HepG2 (cell line): Measurements from ENCODE around the gene HDAC10. TPM values are rescaled to one million over a fixed set of nuclear protein-coding genes. Genes with fewer than 3 reads are reported as not detected.

Experiments used
- ATAC-seq: fragments of 200-7000 bp; cut with Tn5 transposase; 3 replicates; pipeline ENCODE4 v1.9.1; 2020; ENCODE audit warnings: mild to moderate bottlenecking, moderate library complexity
- BruUV-seq: library from RNA; stranded (reverse); fragments of 400-500 nt; replicated peaks from 2 replicates; lab custom pipeline; 2021; lab: Mats Ljungman, UMichigan
- CTCF ChIA-PET: fragments of 300-600 bp; formaldehyde crosslinking; extraction: SDS; loops from one replicate; lab custom pipeline; 2021; ENCODE audit warnings: low total read pairs, inconsistent platforms, low intra/inter-chr PET ratio; lab: Yijun Ruan, JAX
- POLR2A ChIA-PET: fragments of 350-600 bp; sonication (Branson Sonifier 250); formaldehyde crosslinking; loops from one replicate; lab custom pipeline; 2020; ENCODE audit warnings: antibody characterized with exemption, inconsistent platforms; lab: Yijun Ruan, JAX
- DNase-seq: peaks from one replicate; pipeline ENCODE4 v3.0.0-alpha.2; 2015; ENCODE audit warnings: low spot score
- FAIRE-seq: peaks from 3 replicates; lab custom pipeline; 2011; peaks lifted over from hg19 to GRCh38; lab: Jason Lieb, UNC
- H2AFZ ChIP-seq: one replicate; pipeline ENCODE4 v1.6.1; 2011; ENCODE audit warnings: low read length, inconsistent platforms
- H3K27ac ChIP-seq: fragments of 300-600 bp; 3 replicates; pipeline ENCODE4 v1.8.0; 2011; ENCODE audit warnings: mixed run types, mild to moderate bottlenecking, mixed read lengths, low read length, inconsistent platforms; ENCODE audit not compliant: insufficient read depth; ENCODE audit errors: extremely low read length
- H3K27me3 ChIP-seq, 2 experiments: fragments of 200-600 bp in 1 of 2; 2 replicates in 1 of 2; 3 replicates in 1 of 2; pipeline versions ENCODE4 v1.6.0 to v1.8.0; 2011; ENCODE audit warnings: low read length in 2 of 2, mild to moderate bottlenecking in 2 of 2, moderate library complexity in 2 of 2, inconsistent platforms in 1 of 2; ENCODE audit not compliant: insufficient read depth in 2 of 2, control insufficient read depth in 1 of 2
- H3K36me3 ChIP-seq, 2 experiments: fragments of 200-600 bp in 1 of 2; replicated peaks in 1 of 2; 2 replicates in 1 of 2; 3 replicates in 1 of 2; pipeline versions ENCODE4 v1.5.1 to v1.8.0; 2011; ENCODE audit warnings: low read length in 2 of 2, inconsistent platforms in 1 of 2; ENCODE audit not compliant: insufficient read depth in 2 of 2, control insufficient read depth in 1 of 2
- H3K4me1 ChIP-seq: 2 replicates; pipeline ENCODE4 v1.5.1; 2012; ENCODE audit warnings: low read length, inconsistent platforms; ENCODE audit not compliant: insufficient read depth
- H3K4me2 ChIP-seq: 2 replicates; pipeline ENCODE4 v1.6.0; 2011; ENCODE audit warnings: low read depth, low read length, inconsistent platforms
- H3K4me3 ChIP-seq, 3 experiments: fragments of 200-600 bp in 1 of 3; sonication (generic), shearing (Covaris generic) in 1 of 3; replicated peaks in 1 of 3; 2 replicates each; pipeline ENCODE4 v1.5.1; 2011 to 2016; ENCODE audit warnings: low read length in 3 of 3, inconsistent platforms in 2 of 3, low read depth in 2 of 3, mild to moderate bottlenecking in 2 of 3, control low read depth in 1 of 3, mixed read lengths in 1 of 3; ENCODE audit not compliant: insufficient read depth in 1 of 3
- H3K79me2 ChIP-seq: one replicate; pipeline ENCODE4 v1.6.1; 2011; ENCODE audit warnings: low read length, inconsistent platforms; ENCODE audit not compliant: insufficient read depth
- H3K9ac ChIP-seq: 2 replicates; pipeline ENCODE4 v1.6.0; 2011; ENCODE audit warnings: mild to moderate bottlenecking, low read depth, low read length, inconsistent platforms; ENCODE audit not compliant: insufficient read depth
- H3K9me3 ChIP-seq: 2 replicates; pipeline ENCODE4 v1.5.1; 2012; ENCODE audit warnings: mild to moderate bottlenecking, low read length
- H4K20me1 ChIP-seq: 2 replicates; pipeline ENCODE4 v1.6.0; 2011; ENCODE audit warnings: inconsistent platforms, mild to moderate bottlenecking, low read length, moderate library complexity; ENCODE audit not compliant: insufficient read depth
- RFX5 ChIP-seq: IDR thresholded peaks from 2 replicates; pipeline ENCODE4 v1.6.1; 2011; ENCODE audit warnings: low read depth, low read length, improper control_type of control experiment
- ZNF337 ChIP-seq: sonication (generic); formaldehyde crosslinking; IDR thresholded peaks from 2 replicates; pipeline ENCODE4 v1.5.1; 2020; ENCODE audit warnings: missing genetic modification reagents, low read depth, mild to moderate bottlenecking, borderline replicate concordance
- ZNF616 ChIP-seq: sonication (generic); formaldehyde crosslinking; IDR thresholded peaks from 2 replicates; pipeline ENCODE4 v1.5.0; 2020; ENCODE audit warnings: low read depth, mild to moderate bottlenecking, missing genetic modification reagents
- ZNF652 ChIP-seq: IDR thresholded peaks from 2 replicates; pipeline ENCODE4 v1.6.1; 2016; ENCODE audit warnings: low read depth, borderline replicate concordance
- WGBS: methylation state at CpG from one replicate; pipeline ENCODE4 v1.1.6; 2017; ENCODE audit warnings: low lambda C conversion rate; 5-methylcytosine and 5-hydroxymethylcytosine counted together
- in situ Hi-C: cut with HindIII; loops from 2 replicates; pipeline ENCODE4 v1.10.0; 2017; ENCODE audit warnings: low pct_unique_long_range_greater_than_20kb; ENCODE audit not compliant: extremely low pct_ligation_motif_present
- intact Hi-C: fragments of 100-400 bp; cut with micrococcal nuclease; formaldehyde crosslinking; loops from one replicate; pipeline ENCODE4 v1.10.0; 2022; ENCODE audit not compliant: unreplicated experiment
- polyA plus RNA-seq, 8 experiments: library from polyadenylated mRNA; depleted of rRNA in 3 of 8; stranded (reverse) in 7 of 8; unstranded in 1 of 8; fragments of >200 nt; fragmentation: Illumina TruSeq in 4 of 8; extraction: Trizol in 4 of 8; gene quantifications; 2 replicates each; pipeline versions ENCODE4 v1.2.1 to v1.2.3, GENCODE V29; 2011 to 2016; ENCODE audit warnings: low read depth in 4 of 8, missing spikeins in 1 of 8, mixed read lengths in 1 of 8; ENCODE audit not compliant: insufficient read depth in 1 of 8
- total RNA-seq, 5 experiments: library from RNA; depleted of rRNA; stranded (reverse); fragments of >200 nt; fragmentation: Illumina TruSeq; extraction: Trizol; gene quantifications; 2 replicates each; pipeline ENCODE4 v1.2.3, GENCODE V29; 2016; ENCODE audit warnings: low read depth in 1 of 5
- TF ChIP-seq, protein P1 (sequence below): fragments of 450-650 bp; IDR thresholded peaks from 2 replicates; pipeline ENCODE4 v1.6.1; 2017; ENCODE audit warnings: mild to moderate bottlenecking
- TF ChIP-seq, protein P2 (sequence below): sonication (generic); formaldehyde crosslinking; IDR thresholded peaks from 2 replicates; pipeline ENCODE4 v1.5.1; 2020; ENCODE audit warnings: mild to moderate bottlenecking, missing genetic modification reagents, borderline replicate concordance
- TF ChIP-seq, protein P3 (sequence below): sonication (generic); formaldehyde crosslinking; IDR thresholded peaks from 2 replicates; pipeline ENCODE4 v1.5.0; 2020; ENCODE audit warnings: mild to moderate bottlenecking, missing genetic modification reagents
- TF ChIP-seq, protein P4 (sequence below): sonication (generic); formaldehyde crosslinking; IDR thresholded peaks from 2 replicates; pipeline ENCODE4 v1.4.0; 2020; ENCODE audit warnings: missing genetic modification reagents, low read depth, mild to moderate bottlenecking, borderline replicate concordance

HDAC10 gene
- total and polyA plus RNA-seq, 2 of the 13 experiments (the other 11 are each of a cell fraction or from before 2014, with no cell fraction given) = 13.9 to 14.9 TPM

DNA sequence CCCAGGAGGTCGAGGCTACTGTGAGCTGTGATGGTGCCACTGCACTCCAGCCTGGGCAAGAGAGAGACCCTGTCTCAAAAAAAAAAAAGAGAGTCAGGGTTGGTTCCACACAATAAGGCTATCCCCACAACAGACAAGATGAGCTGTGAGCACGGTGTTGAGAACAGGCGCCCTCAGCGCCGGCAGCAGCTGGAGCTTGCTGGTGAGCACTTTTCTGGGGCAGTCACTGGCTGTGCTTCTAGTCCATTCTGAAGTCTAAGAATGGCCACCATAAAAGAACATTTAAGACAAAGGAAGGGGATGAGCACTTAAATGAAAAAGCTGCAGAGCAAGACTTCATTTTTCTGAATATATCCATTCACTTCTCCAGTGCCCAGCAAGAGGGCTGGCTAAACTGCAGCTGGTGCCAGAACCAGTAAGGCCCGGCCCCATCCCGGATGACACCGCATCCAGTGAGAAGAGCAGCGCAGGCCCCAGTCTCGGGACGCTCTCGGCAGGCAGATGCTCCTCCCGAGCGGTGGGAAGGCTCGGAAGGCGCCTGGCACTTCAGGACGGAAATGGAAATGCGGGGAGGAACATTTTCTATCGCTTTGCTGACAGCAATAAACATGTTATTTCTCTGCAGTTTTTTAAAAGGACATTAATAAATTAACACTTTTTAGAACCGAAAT lies 18.4 kb downstream of the HDAC10 start:
- no TSS peak for BruUV-seq
- Histone ChIP-seq H4K20me1 (peaks cover 6% of the 10 kb centered on the region; the same call in 1 of the 2 replicates), H3K27ac (no peak overlapping the region), H3K27me3 (no peaks in the 10 kb centered on the region), H3K9me3 (no peaks in the 10 kb centered on the region), H3K9ac (no peak overlapping the region), H3K79me2 (peaks cover 11% of the 10 kb centered on the region), H3K36me3 (peaks cover 12 to 22% of the 10 kb centered on the region in 2 experiments; a peak in 4 of 5 replicates), H3K4me2 (no peak overlapping the region), H3K4me3 (no peak overlapping the region), H3K4me1 (no peaks in the 10 kb centered on the region), H2AFZ (no peak overlapping the region)
- ATAC-seq (no peak), FAIRE-seq (no peak), DNase-seq (no peak)
- ChIA-PET CTCF (no interaction called here), POLR2A (no interaction called here)
- WGBS = 94% methylated on average over 16 of the region's 20 CpGs
- in situ Hi-C loops (no loop called here), intact Hi-C loops (no loop called here)
- TF ChIP-seq ZNF652 (CRISPR knock-in tag) (no peak), ZNF616 (CRISPR knock-in tag) (no peak), ZNF337 (CRISPR knock-in tag) (no peak), RFX5 (no peak)
- TF ChIP-seq, protein P1, sequence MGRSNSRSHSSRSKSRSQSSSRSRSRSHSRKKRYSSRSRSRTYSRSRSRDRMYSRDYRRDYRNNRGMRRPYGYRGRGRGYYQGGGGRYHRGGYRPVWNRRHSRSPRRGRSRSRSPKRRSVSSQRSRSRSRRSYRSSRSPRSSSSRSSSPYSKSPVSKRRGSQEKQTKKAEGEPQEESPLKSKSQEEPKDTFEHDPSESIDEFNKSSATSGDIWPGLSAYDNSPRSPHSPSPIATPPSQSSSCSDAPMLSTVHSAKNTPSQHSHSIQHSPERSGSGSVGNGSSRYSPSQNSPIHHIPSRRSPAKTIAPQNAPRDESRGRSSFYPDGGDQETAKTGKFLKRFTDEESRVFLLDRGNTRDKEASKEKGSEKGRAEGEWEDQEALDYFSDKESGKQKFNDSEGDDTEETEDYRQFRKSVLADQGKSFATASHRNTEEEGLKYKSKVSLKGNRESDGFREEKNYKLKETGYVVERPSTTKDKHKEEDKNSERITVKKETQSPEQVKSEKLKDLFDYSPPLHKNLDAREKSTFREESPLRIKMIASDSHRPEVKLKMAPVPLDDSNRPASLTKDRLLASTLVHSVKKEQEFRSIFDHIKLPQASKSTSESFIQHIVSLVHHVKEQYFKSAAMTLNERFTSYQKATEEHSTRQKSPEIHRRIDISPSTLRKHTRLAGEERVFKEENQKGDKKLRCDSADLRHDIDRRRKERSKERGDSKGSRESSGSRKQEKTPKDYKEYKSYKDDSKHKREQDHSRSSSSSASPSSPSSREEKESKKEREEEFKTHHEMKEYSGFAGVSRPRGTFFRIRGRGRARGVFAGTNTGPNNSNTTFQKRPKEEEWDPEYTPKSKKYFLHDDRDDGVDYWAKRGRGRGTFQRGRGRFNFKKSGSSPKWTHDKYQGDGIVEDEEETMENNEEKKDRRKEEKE = no peak
- TF ChIP-seq, protein P2, sequence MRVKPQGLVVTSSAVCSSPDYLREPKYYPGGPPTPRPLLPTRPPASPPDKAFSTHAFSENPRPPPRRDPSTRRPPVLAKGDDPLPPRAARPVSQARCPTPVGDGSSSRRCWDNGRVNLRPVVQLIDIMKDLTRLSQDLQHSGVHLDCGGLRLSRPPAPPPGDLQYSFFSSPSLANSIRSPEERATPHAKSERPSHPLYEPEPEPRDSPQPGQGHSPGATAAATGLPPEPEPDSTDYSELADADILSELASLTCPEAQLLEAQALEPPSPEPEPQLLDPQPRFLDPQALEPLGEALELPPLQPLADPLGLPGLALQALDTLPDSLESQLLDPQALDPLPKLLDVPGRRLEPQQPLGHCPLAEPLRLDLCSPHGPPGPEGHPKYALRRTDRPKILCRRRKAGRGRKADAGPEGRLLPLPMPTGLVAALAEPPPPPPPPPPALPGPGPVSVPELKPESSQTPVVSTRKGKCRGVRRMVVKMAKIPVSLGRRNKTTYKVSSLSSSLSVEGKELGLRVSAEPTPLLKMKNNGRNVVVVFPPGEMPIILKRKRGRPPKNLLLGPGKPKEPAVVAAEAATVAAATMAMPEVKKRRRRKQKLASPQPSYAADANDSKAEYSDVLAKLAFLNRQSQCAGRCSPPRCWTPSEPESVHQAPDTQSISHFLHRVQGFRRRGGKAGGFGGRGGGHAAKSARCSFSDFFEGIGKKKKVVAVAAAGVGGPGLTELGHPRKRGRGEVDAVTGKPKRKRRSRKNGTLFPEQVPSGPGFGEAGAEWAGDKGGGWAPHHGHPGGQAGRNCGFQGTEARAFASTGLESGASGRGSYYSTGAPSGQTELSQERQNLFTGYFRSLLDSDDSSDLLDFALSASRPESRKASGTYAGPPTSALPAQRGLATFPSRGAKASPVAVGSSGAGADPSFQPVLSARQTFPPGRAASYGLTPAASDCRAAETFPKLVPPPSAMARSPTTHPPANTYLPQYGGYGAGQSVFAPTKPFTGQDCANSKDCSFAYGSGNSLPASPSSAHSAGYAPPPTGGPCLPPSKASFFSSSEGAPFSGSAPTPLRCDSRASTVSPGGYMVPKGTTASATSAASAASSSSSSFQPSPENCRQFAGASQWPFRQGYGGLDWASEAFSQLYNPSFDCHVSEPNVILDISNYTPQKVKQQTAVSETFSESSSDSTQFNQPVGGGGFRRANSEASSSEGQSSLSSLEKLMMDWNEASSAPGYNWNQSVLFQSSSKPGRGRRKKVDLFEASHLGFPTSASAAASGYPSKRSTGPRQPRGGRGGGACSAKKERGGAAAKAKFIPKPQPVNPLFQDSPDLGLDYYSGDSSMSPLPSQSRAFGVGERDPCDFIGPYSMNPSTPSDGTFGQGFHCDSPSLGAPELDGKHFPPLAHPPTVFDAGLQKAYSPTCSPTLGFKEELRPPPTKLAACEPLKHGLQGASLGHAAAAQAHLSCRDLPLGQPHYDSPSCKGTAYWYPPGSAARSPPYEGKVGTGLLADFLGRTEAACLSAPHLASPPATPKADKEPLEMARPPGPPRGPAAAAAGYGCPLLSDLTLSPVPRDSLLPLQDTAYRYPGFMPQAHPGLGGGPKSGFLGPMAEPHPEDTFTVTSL = no peak
- TF ChIP-seq, protein P3, sequence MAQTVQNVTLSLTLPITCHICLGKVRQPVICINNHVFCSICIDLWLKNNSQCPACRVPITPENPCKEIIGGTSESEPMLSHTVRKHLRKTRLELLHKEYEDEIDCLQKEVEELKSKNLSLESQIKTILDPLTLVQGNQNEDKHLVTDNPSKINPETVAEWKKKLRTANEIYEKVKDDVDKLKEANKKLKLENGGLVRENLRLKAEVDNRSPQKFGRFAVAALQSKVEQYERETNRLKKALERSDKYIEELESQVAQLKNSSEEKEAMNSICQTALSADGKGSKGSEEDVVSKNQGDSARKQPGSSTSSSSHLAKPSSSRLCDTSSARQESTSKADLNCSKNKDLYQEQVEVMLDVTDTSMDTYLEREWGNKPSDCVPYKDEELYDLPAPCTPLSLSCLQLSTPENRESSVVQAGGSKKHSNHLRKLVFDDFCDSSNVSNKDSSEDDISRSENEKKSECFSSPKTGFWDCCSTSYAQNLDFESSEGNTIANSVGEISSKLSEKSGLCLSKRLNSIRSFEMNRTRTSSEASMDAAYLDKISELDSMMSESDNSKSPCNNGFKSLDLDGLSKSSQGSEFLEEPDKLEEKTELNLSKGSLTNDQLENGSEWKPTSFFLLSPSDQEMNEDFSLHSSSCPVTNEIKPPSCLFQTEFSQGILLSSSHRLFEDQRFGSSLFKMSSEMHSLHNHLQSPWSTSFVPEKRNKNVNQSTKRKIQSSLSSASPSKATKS (CRISPR knock-in tag) = no peak
- TF ChIP-seq, protein P4, sequence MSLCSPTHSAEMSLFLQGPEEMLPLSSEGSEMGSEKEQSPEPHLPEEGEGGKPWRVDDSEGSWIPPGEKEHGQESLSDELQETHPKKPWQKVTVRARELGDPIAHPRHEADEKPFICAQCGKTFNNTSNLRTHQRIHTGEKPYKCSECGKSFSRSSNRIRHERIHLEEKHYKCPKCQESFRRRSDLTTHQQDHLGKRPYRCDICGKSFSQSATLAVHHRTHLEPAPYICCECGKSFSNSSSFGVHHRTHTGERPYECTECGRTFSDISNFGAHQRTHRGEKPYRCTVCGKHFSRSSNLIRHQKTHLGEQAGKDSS (CRISPR knock-in tag) = no peak
